Astrocyte of the cerebellum (primary cell): ENCODE data around the gene CCL17.
"Not testable (repeated sequence)": the region's sequence is repeated elsewhere in the genome, so short reads cannot be mapped to it uniquely, and the experiment has no call there.

ENCODE experiments used
- DNase-seq: peaks from one replicate; pipeline ENCODE4 v3.0.0-alpha.2; 2011; ENCODE audit warnings: low read depth
- H3K4me3 ChIP-seq: 2 replicates; pipeline ENCODE4 v1.5.1; 2011; ENCODE audit warnings: mild to moderate bottlenecking, low read depth, low read length, moderate library complexity
- CTCF ChIP-seq: IDR thresholded peaks from 2 replicates; pipeline ENCODE4 v1.5.1; 2012; ENCODE audit warnings: low read length, low read depth, moderate library complexity, mild to moderate bottlenecking; ENCODE audit errors: missing control alignments
- in situ Hi-C: cut with HindIII; loops from 2 replicates; pipeline ENCODE4 v1.10.0; 2017; ENCODE audit warnings: low sequenced_read_pairs

The CCL17 gene

GRCh38 chr16:57427824-57428223, 23.3 kb downstream of the CCL17 start:
- TF ChIP-seq CTCF, result no peak
- in situ Hi-C loops, result no loop called here
- no peak overlapping the region for H3K4me3 ChIP-seq
- no peak for DNase-seq

DNA sequence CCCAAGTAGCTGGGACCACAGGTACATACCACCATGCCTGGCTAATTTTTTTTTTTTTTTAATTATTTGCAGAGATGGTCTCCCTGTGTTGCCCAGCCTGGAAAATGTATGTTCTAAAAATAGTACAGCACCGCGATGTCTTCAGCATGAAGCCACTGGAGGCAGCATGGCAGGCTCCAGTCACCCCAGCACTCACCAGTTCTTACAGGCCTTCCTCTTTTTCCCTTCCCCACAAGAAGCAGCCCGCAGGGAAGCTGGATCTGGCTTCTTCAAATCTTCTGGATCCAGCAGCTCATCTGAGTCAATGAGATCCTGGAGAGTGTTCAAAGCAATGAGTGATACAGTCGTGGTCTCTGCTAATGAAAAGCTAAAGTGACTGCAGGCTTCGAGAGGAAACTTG, 26.4 kb downstream of the CCL17 start:
- TF ChIP-seq CTCF, result no peak
- in situ Hi-C loops, result no loop called here

DNA sequence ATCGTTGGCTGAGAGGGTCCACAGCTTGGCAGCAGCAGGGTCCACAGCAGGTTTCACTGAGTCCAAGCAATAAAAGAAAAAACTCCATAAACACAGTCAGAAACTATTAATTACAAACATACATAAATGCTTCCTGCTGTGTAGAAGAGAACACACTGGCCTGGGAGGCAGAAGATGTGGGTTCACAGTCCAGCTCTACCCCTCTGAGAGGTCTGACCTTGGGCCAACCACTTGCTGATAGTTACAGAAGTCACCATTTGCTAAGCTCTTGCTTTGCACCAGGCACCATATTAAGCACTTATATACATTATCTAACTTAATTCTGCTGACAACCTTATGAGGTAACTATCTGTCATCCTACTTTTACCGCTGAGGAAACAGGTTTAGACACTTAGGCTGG, 27.9 kb downstream of the CCL17 start:
- no peak for TF ChIP-seq CTCF
- in situ Hi-C loops, result no loop called here

More for the DNA sequence above, 26.4 kb downstream of the CCL17 start:
- no peak overlapping the region for H3K4me3 ChIP-seq
- DNase-seq, result no peak

DNA sequence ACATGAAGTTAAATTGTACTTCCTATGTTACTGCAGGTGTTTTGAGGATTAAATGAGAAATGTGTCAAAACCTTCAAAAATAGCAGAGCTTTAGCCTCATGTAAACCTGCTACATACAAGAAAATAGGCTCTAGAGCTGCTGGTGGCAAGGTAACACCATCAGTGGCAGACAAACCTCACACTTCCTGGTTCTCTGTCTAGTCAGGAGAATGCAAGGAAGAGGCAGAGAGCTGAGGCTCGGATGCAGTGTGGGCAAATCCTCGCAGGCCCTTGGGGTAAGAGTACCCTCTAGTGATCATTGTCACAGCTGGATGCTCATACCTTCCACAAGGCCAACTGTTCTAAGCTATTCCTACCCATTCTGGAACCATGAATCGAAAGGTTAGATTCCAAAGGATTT, 28.4 kb downstream of the CCL17 start:
- in situ Hi-C loops, result no loop called here

More for the DNA sequence above, 27.9 kb downstream of the CCL17 start:
- H3K4me3 ChIP-seq, result no peak overlapping the region
- no peak for DNase-seq

GRCh38 chr16:57434003-57434402, 29.4 kb downstream of the CCL17 start:
- in situ Hi-C loops, result no loop called here
- no peak for TF ChIP-seq CTCF
- DNase-seq, result no peak
- no peak overlapping the region for H3K4me3 ChIP-seq

More for the DNA sequence above, 28.4 kb downstream of the CCL17 start:
- H3K4me3 ChIP-seq, result no peak overlapping the region
- no peak for TF ChIP-seq CTCF
- no peak for DNase-seq

DNA sequence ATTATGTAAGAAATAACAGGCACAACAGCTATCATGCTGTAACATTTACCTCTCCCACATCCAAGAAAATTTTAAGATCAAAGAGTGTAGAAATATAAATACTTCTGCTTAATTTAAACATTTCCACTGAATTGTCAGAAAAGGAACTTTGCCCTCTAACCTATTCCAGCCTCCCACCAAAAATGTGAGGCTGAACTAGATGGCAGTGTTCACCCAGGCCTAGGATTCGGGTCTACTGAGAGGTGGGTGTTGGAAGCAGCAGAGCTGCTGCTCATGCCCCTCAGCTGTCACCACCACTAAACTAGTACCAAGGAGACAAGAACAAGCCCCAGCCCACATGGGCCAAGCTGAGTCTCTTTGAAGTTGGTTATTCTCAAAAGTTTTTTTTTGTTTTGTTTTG, 31.3 kb downstream of the CCL17 start:
- in situ Hi-C loops, result no loop called here
- no peak overlapping the region for H3K4me3 ChIP-seq
- no peak for DNase-seq
- no peak for TF ChIP-seq CTCF

- DNase-seq, in situ Hi-C loops, H3K4me3 ChIP-seq: not testable (repeated sequence)
Observed at GRCh38 chr16:57439947-57440346, 35.4 kb downstream of the CCL17 start.

DNA sequence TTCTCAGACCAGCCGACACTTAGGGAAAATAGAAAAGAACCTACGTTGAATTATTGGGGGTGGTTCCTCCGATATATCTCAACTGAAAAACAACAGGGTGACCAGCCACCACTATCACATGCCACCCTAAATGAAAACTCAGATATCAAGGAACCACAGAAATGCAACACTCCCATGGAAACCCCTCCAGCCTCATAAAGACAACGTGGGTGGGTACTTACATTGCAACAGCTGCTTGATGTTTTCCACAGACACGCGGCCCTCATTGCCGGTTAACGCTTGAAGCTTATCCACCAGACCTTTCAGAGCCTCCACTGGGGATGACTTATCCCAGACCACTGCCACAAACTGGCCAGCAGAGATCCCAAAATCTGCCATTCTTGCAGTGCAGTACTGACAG, 36.0 kb downstream of the CCL17 start:
- in situ Hi-C loops, H3K4me3 ChIP-seq, DNase-seq: not testable (repeated sequence)
